DLD1 (cell line): Measurements from ENCODE around the gene UTP18.
"Not testable (repeated sequence)": the region's sequence is repeated elsewhere in the genome, so short reads cannot be mapped to it uniquely, and the experiment has no call there.

Experiments
- in situ Hi-C: cut with HindIII; loops from 2 replicates; pipeline ENCODE4 v1.10.0; 2017; ENCODE audit warnings: low sequenced_read_pairs

Gene UTP18

GRCh38 chr17:51258756-51259563 is 1.4 kb upstream of the UTP18 start:
- in situ Hi-C loops, result no loop called here

- in situ Hi-C loops, result no loop called here
Observed at GRCh38 chr17:51259564-51260236, 646 bp upstream of the UTP18 start, which contains the start of gene MBTD1. TSS of gene MBTD1 (minus strand) at chr17:51260049. CDS start at chr17:51225161, 34,888 bp downstream.

GRCh38 chr17:51261024-51261963 is 948 bp downstream of the UTP18 start:
- in situ Hi-C loops, result no loop called here

- in situ Hi-C loops, result no loop called here
Observed at GRCh38 chr17:51263006-51263405, 2.7 kb downstream of the UTP18 start.

- in situ Hi-C loops, result not testable (repeated sequence)
Observed at GRCh38 chr17:51264466-51264865, 4.1 kb downstream of the UTP18 start.

GRCh38 chr17:51269991-51270390 is 9.6 kb downstream of the UTP18 start:
- in situ Hi-C loops, result no loop called here

- in situ Hi-C loops, result no loop called here
Observed at GRCh38 chr17:51270636-51271035, 10.3 kb downstream of the UTP18 start.

- in situ Hi-C loops, result no loop called here
Observed at GRCh38 chr17:51272812-51273211, 12.5 kb downstream of the UTP18 start.

- in situ Hi-C loops, result no loop called here
Observed at GRCh38 chr17:51275381-51275780, 15.0 kb downstream of the UTP18 start.

- in situ Hi-C loops, result no loop called here
Observed at GRCh38 chr17:51279183-51279582, 18.8 kb downstream of the UTP18 start.

- in situ Hi-C loops, result no loop called here
Observed at GRCh38 chr17:51287412-51287811, 27.1 kb downstream of the UTP18 start.

GRCh38 chr17:51289696-51290111 is 29.4 kb downstream of the UTP18 start:
- in situ Hi-C loops, result no loop called here

- in situ Hi-C loops, result not testable (repeated sequence)
Observed at GRCh38 chr17:51294338-51294737, 34.0 kb downstream of the UTP18 start.

- in situ Hi-C loops, result no loop called here
Observed at GRCh38 chr17:51298508-51299371, 38.4 kb downstream of the UTP18 start.

- in situ Hi-C loops, result no loop called here
Observed at GRCh38 chr17:51299859-51300258, 39.5 kb downstream of the UTP18 start.

GRCh38 chr17:51305182-51305581 is 44.8 kb downstream of the UTP18 start:
- in situ Hi-C loops, result no loop called here

GRCh38 chr17:51312003-51312402 is 51.7 kb downstream of the UTP18 start:
- in situ Hi-C loops, result not testable (repeated sequence)

- in situ Hi-C loops, result no loop called here
Observed at GRCh38 chr17:51319186-51319585, 58.8 kb downstream of the UTP18 start.

GRCh38 chr17:51322390-51323029 is 62.2 kb downstream of the UTP18 start:
- in situ Hi-C loops, result no loop called here

GRCh38 chr17:51325471-51325870 is 65.1 kb downstream of the UTP18 start:
- in situ Hi-C loops, result no loop called here
